GM19468 (cell line): ENCODE measurements around the gene SH3RF1.

Experiments
- ATAC-seq: cut with Tn5 transposase; IDR thresholded peaks from one replicate; pipeline ENCODE4 v1.9.1; 2021; ENCODE audit warnings: mild to moderate bottlenecking, moderate library complexity, moderate number of reproducible peaks; ENCODE audit not compliant: unreplicated experiment; ENCODE audit errors: extremely low read depth

Gene SH3RF1

DNA sequence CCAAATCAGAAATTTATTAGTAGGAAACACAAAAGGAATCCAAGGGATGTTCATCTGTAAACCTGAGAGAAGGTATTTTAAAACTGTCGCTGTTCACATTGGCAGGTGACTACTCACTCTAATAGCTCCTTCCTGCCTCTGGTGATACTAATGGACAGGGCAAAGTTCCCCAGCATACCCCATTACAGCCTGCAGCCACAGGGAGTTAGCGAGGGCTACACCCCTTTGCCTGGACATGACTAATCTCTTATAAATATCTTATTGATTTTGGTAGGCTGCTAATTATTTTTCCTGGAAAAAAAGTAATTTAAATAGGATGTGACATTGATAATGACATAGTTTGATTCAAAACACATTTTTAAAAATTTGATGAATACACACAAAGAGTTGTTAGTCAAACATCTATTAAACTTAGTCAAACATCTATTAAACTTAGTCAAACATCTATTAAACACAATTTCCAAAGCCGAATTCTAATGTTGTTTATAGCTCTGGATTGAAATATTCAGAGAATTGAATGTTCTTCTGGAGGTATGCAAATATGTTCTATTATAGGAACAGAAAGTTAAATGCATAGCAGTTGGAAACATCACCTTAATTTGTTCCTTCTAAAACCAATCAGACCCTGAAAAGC lies 177.8 kb downstream of the SH3RF1 start:
- ATAC-seq: no peak

- no peak for ATAC-seq
These were observed 180.1 kb downstream of the SH3RF1 start for GRCh38 chr4:169090484-169091215.

DNA sequence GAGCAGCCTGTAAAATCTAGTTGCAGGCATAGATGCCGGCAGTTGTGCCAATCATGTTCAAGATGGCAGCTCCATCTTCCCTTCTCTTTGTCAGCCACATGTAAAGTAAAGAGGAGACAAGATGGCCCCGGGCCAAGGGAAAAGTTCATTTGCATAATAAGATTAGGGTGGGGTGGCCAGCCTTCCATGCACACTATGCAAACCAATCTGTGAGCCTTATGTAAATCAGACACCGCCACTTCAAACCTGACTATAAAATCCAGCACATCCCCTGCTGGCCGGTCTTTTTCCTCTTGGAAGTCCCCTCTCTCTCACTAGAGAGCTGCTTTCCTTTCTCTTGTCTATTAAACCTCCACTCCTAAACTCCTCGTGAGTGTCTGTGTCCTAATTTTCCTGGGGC lies 181.8 kb downstream of the SH3RF1 start:
- ATAC-seq: no peak

- no peak for ATAC-seq
These were observed 185.8 kb downstream of the SH3RF1 start for GRCh38 chr4:169084954-169085353.

- no peak for ATAC-seq
These were observed 189.8 kb downstream of the SH3RF1 start for GRCh38 chr4:169080981-169081380.

GRCh38 chr4:169079942-169080827 lies 190.6 kb downstream of the SH3RF1 start:
- peak; percentile 82 for ATAC-seq

DNA sequence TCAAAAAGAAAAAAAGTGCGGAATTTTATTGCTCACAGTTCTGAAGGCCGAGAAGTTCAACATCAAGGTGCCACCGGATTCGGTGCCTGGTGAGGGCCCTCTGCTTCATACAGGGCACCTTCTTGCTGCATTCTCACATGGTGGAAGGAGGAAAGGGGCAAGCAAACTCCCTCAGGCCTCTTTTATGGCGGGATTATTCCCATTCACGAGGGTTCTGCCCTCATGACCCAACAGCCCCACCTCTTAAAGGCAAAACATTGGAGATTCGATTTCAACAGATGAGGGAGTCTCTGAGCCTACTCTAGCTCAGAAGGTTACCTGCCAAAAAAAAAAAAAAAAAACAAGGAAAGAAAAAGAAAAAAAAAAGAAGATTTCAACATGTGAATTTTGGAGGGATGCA lies 196.6 kb downstream of the SH3RF1 start:
- ATAC-seq: no peak

DNA sequence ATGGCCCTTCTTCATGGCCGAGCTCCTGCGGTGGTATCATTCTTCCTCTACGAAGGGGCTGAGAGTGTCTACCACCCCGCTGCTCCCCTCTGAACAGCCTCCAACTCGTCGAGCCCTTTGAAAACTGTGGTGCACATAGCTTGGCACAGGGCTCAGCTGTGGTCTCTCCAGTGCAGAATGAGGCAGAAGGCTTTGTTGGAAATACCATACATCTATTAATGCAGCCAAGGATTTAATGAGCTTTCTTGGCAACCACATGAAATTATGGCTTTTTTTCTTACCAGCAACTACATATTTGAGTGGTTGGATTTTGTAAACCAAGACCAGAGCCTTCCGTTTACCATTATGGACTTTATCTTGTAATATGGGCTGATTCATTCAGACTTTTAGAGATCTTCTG lies 199.0 kb downstream of the SH3RF1 start:
- no peak for ATAC-seq

- ATAC-seq: no peak
These were observed 199.9 kb downstream of the SH3RF1 start for GRCh38 chr4:169070895-169071218.

DNA sequence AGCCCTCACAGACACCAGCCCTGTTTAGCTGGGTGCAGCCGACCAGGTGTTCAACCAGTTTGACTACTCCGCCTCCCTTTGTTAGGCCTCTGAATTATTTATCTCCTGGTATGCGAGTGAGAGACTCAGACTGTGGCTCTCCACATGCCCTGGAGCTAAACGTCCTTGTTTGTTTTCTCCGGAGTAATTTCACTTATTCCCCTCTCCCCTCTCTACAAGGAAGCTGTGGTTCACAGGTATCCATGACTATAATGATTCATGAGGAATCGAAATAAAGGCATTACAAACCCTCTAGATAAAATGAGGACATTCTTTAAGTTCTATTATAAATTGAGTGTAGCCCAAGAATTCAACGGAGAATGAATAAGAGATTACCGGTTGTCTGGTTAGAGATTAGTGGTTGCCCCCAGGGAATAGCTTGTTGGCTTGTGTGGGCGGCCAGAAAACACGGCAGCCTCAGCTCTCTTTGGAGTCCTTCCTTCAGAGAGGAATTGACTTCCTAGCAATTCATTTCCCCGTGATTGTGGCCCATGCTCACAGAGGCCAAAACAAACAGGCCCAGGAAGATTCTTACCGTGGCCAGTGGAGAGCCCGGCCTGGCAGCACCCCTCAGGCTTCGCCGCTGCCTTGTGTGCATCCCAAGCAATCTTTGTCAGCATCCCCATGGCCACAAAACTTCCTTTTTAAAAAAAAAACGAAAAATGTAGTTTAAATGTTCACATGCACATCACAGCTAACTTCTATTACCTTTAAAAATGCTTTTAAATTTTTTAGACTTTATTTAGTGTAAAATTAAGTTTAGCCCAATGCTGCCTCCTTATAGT lies 200.5 kb downstream of the SH3RF1 start:
- ATAC-seq: no peak

DNA sequence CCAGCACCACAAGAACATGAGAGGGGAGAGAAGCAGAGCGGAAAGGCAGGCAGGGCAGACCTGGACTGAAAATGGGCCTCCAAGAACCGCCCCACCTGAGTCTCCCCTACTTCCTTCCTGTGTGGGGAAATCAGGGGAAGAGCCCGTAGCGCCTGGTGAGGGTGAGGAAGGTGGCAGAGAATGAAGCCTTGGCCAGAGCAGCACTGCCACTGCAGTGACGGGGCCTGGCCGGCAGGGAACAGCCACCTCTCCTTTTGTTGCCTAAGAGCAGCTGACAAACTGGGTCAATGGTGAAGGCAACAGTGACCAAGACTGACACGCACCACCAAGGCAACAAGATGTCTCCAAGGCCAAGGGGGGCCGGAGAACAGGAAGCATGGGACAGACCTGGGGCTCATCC lies 202.3 kb downstream of the SH3RF1 start:
- no peak for ATAC-seq

DNA sequence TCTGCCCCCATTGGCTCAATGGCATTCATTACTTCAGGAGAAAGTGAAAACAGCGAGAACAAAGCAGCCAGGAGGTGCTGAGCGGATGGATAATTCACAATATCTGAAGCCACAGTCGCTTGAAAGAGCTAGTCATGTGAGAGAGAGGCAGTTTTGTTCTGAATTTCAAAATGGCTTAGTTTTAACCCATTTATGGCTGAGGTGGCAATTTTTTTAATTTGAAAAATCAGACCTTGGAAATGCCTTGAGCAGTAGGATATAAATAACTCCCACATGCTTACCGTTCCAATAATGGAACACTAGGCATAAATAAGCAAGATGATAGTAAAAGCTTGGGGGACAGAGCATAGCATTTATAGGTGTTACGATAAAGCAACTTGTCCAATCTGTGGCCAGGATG lies 203.8 kb downstream of the SH3RF1 start:
- ATAC-seq: no peak

DNA sequence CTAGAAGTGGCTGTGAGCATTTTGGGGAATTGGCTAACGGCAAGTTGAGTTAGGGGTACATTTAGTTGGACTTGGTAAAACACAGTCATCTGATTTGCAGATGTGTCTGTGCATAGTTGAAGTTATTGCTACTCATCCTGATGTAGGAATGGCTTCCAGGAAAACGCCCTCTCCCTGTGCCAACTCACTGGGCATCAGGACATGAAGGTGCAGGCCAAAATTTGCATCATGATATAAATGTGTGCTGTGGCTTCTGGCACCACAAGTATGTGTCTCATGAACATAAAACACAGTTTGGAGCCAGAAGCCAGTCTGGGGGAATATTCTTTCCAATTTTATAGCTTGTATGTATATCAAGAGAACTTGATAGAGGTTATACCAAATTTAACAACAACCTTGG lies 206.5 kb downstream of the SH3RF1 start:
- no peak for ATAC-seq

DNA sequence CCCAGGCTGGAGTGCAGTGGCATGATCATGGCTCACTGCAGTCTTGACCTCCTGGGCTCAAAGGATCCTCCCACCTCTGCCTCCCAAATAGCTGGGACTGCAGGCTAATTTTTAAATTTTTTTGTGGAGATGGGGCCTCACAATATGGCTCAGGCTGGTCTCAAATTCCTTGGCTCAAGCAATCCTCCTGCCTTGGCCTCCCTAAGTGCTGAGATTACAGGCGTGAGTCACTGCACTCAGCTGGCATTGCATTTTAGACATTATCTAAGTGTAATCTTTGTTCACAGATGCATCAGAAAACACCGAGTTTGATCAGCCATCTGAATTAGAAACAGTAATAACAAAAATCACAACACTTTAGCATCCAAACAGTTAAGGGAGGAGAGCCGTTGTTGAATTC lies 207.3 kb downstream of the SH3RF1 start:
- no peak for ATAC-seq

DNA sequence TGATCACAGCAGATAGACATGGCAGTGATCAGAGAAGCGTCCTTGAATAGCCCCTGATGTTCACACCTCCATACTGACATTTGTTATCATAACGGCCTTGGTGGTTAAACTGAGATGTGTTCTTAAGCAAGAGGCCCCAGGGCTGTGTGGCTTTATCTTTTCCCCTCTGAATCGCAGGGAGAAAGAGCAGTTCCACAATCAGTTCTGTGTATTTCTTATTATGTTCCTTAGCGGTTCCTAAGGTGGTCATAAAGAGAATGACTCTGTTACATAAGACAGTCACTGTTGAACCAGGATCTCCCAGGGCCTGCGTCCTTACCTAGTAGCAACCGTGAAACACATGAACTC lies 207.9 kb downstream of the SH3RF1 start:
- no peak for ATAC-seq

DNA sequence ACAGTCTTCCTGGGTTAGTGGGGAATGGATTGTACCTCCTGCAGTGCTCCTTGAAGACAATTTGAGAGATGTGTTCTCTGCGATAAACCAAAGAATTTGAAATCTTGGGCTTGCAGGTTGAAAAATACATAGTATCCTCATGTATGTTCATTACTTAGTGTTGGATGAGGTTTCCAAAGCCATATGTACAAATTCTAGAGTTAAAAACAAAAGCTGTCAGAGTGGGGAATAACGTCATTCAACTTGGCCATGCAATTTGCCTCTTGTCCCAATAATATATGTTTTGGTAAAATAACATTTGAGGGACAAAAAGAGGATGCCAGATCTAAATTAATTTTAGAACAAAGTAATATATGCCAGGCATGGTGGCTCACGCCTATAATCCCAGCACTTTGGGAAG lies 209.4 kb downstream of the SH3RF1 start:
- ATAC-seq: no peak

- no peak for ATAC-seq
These were observed 210.2 kb downstream of the SH3RF1 start for GRCh38 chr4:169060391-169061091.

GRCh38 chr4:169059306-169060211 lies 211.2 kb downstream of the SH3RF1 start:
- ATAC-seq: no peak

DNA sequence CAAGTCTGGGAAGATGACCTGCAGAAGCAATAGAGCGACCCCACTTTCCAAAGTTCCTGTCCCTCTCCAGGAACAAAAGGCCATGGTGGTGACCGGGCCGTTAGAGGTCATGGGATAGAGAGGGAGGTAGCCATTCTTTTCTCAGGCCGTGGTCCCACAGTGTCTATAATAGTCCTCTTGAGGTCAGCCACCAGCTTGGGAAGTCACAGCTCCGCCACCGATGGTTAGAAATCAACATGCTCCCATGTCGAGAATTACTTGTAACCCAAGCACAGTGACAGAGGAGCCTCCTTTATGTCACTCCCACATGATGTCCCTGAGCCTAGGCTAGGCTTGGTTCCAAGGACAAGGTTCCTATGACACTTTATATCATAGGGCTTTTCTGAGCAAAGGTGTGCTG lies 212.4 kb downstream of the SH3RF1 start:
- no peak for ATAC-seq
